Suprapubic skin (tissue), 4 donors: ENCODE data around the gene CCDC188. TPM values are rescaled to one million over a fixed set of nuclear protein-coding genes. Genes with fewer than 3 reads are reported as not detected.

Experiments
- DNase-seq, 2 donors: peaks; one replicate each; pipeline ENCODE4 v3.0.0-alpha.2; 2019; ENCODE audit warnings: low spot score in 2 of 2
- H3K27ac ChIP-seq: fragments of 200-600 bp; sonication (generic); one replicate; pipeline ENCODE4 v1.5.1; 2019
- H3K27me3 ChIP-seq: fragments of 200-600 bp; sonication (generic); one replicate; pipeline ENCODE4 v1.5.1; 2019
- H3K36me3 ChIP-seq: fragments of 200-600 bp; sonication (generic); one replicate; pipeline ENCODE4 v1.5.1; 2019
- H3K4me1 ChIP-seq: fragments of 200-600 bp; sonication (generic); one replicate; pipeline ENCODE4 v1.5.1; 2019
- H3K4me3 ChIP-seq: fragments of 200-600 bp; sonication (generic); one replicate; pipeline ENCODE4 v1.5.1; 2019; ENCODE audit warnings: mild to moderate bottlenecking
- H3K9me3 ChIP-seq: fragments of 200-600 bp; sonication (generic); one replicate; pipeline ENCODE4 v1.5.1; 2019
- EP300 ChIP-seq: sonication (generic); formaldehyde crosslinking; IDR thresholded peaks from one replicate; pipeline ENCODE4 v1.6.1; 2017; ENCODE audit warnings: antibody characterized with exemption
- POLR2A ChIP-seq, 2 donors: fragments of 450-650 bp; IDR thresholded peaks; one replicate each; pipeline ENCODE4 v1.6.1; 2017; ENCODE audit warnings: antibody characterized with exemption in 2 of 2, mild to moderate bottlenecking in 2 of 2, moderate library complexity in 2 of 2
- POLR2AphosphoS5 ChIP-seq, 3 donors: sonication (generic); formaldehyde crosslinking; IDR thresholded peaks; one replicate each; pipeline ENCODE4 v1.6.1; 2017; ENCODE audit warnings: antibody characterized with exemption in 3 of 3
- WGBS: methylation state at CpG from one replicate; pipeline ENCODE4 v1.1.5; 2018; 5-methylcytosine and 5-hydroxymethylcytosine counted together
- total RNA-seq, 4 donors: library from RNA; depleted of rRNA; stranded (reverse); fragments of >200 nt; gene quantifications; one replicate each; pipeline ENCODE4 v1.1.0, GENCODE V29; 2016
- TF ChIP-seq, protein P1 (sequence below), 2 donors: fragments of 200-600 bp in 1 of 2; fragments of 450-650 bp in 1 of 2; sonication (generic) in 1 of 2; IDR thresholded peaks; one replicate each; pipeline ENCODE4 v1.5.1; 2016 to 2019; ENCODE audit warnings: antibody characterized with exemption in 2 of 2, mild to moderate bottlenecking in 1 of 2, moderate library complexity in 1 of 2

Gene CCDC188
- total RNA-seq, 4 donors from 2014 or later, result 0.34 TPM; not detected in 3

DNA sequence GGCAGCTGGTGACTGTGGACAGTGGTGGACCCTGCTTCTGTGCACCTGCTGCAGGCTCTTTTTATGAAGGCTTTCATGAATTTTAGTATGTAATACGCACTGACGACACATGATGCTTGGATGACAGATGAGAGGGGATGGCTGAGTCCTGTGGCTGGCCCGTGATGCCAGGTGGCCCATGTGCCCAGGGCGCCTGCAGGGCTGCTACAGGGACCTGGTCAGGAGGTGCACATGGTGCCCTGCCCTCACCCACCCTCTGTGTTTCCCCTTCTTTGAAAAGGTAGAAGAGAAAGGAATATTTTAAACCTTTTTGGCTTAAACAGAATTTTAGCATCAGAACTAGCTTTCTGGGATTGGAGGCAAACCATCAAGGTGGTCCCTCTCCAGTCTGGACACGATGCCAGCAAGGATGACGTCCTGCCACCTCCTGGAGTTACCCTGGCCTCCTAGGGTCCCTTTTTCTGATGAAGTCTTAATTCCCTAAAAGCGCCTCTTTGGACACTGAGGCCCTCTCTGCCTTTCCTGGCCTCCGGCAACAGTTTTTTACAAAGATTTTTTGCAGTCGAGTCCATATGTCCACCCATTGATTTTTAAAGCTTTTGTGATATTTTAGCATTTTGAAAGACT is 40.4 kb downstream of the CCDC188 start:
- no peak for DNase-seq
- 88% methylated on average over 9 of the region's 9 CpGs for WGBS
- H3K36me3 ChIP-seq, result peaks cover 98% of the 10 kb centered on the region
- no peak overlapping the region for H3K27ac ChIP-seq
- no peaks in the 10 kb centered on the region for H3K9me3 ChIP-seq
- TF ChIP-seq, protein P1, sequence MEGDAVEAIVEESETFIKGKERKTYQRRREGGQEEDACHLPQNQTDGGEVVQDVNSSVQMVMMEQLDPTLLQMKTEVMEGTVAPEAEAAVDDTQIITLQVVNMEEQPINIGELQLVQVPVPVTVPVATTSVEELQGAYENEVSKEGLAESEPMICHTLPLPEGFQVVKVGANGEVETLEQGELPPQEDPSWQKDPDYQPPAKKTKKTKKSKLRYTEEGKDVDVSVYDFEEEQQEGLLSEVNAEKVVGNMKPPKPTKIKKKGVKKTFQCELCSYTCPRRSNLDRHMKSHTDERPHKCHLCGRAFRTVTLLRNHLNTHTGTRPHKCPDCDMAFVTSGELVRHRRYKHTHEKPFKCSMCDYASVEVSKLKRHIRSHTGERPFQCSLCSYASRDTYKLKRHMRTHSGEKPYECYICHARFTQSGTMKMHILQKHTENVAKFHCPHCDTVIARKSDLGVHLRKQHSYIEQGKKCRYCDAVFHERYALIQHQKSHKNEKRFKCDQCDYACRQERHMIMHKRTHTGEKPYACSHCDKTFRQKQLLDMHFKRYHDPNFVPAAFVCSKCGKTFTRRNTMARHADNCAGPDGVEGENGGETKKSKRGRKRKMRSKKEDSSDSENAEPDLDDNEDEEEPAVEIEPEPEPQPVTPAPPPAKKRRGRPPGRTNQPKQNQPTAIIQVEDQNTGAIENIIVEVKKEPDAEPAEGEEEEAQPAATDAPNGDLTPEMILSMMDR (IDR thresholded peaks at IDR 0.05), result no peak
- TF ChIP-seq POLR2A (IDR thresholded peaks at IDR 0.05), result no peak
- no peak for TF ChIP-seq POLR2AphosphoS5 (IDR thresholded peaks at IDR 0.05)
- TF ChIP-seq EP300, result no peak
- H3K4me1 ChIP-seq, result peaks cover 3% of the 10 kb centered on the region
- H3K27me3 ChIP-seq, result no peaks in the 10 kb centered on the region
- H3K4me3 ChIP-seq, result no peak overlapping the region

DNA sequence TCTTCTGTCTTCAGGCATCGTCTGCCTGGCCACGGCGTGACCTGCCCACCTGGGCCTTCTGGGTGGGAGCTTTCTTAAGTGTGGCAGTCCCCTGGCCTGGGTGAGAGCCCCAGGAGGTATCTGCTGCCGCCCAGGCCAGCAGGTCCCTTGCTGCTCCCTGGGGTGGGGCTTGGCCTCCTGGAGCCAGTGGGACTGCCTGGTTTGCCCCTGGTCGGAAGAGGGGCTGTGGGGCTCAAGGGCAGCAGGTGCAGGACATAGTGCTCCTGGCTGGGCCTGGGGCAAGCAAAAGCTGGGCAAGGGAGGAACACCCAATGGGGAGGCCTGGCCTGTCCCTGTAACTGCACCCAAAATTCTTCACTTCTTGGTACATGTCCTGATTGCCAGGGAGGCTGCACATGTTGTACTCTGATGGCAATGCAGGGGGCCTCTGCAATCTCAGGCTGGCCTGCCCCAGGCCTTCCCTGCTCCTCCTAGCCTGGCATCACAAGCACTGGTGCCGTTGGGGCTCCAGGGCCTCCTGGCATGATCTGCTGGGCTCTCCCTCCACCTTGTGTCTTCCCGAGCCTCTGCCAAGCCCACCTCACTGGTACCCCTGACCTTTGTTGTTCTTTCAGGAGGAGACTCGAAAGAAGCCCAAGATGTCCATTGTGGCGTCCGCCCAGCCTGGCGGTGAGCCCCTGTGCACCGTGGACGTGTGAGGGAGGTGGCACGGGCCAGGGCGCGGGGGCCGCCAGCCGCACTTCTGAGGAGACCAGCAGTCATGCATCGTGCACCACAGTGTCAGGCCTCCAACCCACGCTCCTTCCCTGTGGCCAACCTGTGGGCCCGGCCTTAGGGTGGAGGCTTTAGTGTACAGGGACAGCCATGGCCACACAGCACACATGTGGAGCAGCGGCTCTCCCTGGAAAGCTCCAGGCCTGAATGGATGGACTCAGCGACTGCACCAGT is 41.2 kb downstream of the CCDC188 start:
- 83% methylated on average over 17 of the region's 23 CpGs for WGBS
- Histone ChIP-seq H3K27ac (no peak overlapping the region), H3K36me3 (peaks cover 98% of the 10 kb centered on the region), H3K27me3 (no peaks in the 10 kb centered on the region), H3K9me3 (no peaks in the 10 kb centered on the region), H3K4me1 (no peaks in the 10 kb centered on the region), H3K4me3 (no peak overlapping the region)
- DNase-seq, result no peak
- TF ChIP-seq POLR2AphosphoS5 (IDR thresholded peaks at IDR 0.05), result no peak
- TF ChIP-seq POLR2A (IDR thresholded peaks at IDR 0.05), result no peak
- TF ChIP-seq, protein P1 (IDR thresholded peaks at IDR 0.05), result no peak
- TF ChIP-seq EP300, result no peak

DNA sequence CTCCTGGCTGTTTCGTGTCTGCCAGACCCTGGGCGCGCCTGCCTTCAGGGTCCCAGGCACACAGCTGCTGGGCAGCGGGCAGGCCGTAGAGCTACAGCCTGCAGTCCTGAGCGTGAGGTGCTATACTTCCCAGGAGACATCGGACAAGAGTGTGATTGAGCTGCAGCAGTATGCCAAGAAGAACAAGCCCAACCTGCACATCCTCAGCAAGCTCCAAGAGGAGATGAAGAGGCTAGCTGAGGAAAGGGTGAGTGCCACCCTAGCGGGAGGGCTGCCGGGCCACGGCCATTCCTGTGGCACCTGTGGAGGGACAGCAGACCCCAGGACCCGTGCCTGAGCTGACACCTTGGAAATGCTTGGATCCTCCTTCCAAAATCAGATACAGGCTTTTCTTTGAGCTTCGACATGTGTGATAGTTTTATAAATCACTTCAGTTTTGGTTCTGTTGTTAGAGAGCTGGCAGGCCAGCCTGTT is 42.1 kb downstream of the CCDC188 start:
- Histone ChIP-seq H3K4me1 (no peaks in the 10 kb centered on the region), H3K9me3 (no peaks in the 10 kb centered on the region), H3K27ac (no peak overlapping the region), H3K36me3 (peaks cover 93% of the 10 kb centered on the region), H3K27me3 (no peaks in the 10 kb centered on the region), H3K4me3 (no peak overlapping the region)
- 84% methylated on average over 9 of the region's 12 CpGs for WGBS
- TF ChIP-seq POLR2AphosphoS5 (IDR thresholded peaks at IDR 0.05) (no peak), POLR2A (IDR thresholded peaks at IDR 0.05) (no peak), EP300 (no peak)
- TF ChIP-seq, protein P1 (IDR thresholded peaks at IDR 0.05), result no peak
- DNase-seq, result no peak

DNA sequence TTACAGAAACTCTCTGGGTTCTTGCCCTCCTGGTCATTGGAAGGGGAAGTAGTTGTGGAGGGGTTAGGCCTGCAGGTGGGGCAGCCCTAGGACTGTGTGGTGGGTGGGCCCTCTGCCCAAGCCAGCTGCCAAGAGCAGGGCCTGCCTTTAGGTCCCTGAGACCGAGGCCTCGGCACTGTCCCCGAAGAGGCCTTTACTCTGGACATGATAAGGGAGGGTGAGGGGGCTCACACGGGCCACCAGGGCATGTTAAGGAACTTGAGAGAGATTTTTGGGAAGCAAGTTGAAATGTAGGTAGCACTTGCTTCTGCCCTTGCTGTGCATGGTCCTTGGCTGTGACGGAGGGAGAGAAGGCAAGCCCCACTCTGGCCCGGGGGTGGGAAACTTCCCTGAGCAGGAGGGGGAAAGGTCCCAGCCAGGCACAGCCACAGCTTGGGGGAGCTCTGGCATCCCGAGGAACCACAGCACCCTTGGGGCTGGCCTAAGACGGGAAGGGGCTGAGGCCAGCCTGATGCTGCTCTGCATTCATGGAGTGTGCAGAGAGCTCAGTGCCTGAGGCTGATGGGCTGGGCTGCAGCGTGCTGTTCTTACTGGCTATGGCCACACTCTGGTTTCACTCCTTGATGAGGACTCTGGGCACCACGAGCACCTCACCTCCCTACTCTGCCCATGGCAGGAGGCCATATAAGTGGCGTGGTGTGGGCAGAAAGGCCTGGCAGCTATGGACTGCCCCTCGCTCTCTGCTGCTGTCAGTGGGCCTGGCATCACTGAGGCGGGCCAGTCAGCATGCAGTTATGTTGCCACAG is 42.7 kb downstream of the CCDC188 start:
- TF ChIP-seq EP300 (no peak), POLR2AphosphoS5 (IDR thresholded peaks at IDR 0.05) (no peak), POLR2A (IDR thresholded peaks at IDR 0.05) (no peak)
- TF ChIP-seq, protein P1 (IDR thresholded peaks at IDR 0.05), result no peak
- H3K36me3 ChIP-seq, result peaks cover 87% of the 10 kb centered on the region
- H3K27me3 ChIP-seq, result no peaks in the 10 kb centered on the region
- no peaks in the 10 kb centered on the region for H3K4me1 ChIP-seq
- H3K27ac ChIP-seq, result no peak overlapping the region
- no peak for DNase-seq
- WGBS, result 83% methylated on average over 5 of the region's 13 CpGs
- no peak overlapping the region for H3K4me3 ChIP-seq
- H3K9me3 ChIP-seq, result no peaks in the 10 kb centered on the region
